ENCODE measurements around the gene MICAL2.

MICAL2 gene

GRCh38 chr11:12110201-12110713 is at the start of gene MICAL2:
Gene MICAL2 (plus strand): TSS chr11:12110590. CDS start chr11:12162156, 51,566 bp downstream.
- Histone ChIP-seq H3K27me3 (ENCODE audit: low read depth, low read length) (no peaks in the 10 kb centered on the region), H4K20me1 (ENCODE audit: insufficient read depth, low read length) (no peaks in the 10 kb centered on the region), H3K79me2 (ENCODE audit: low read length) (no peaks in the 10 kb centered on the region), H3K36me3 (replicated peaks; ENCODE audit: low read depth, low read length) (no peaks in the 10 kb centered on the region), H3K4me3 (ENCODE audit: low read length) (peak within 1 kb of the TSS; percentile 74), H3K4me1 (ENCODE audit: low read length) (no peaks in the 10 kb centered on the region; the same call in 1 of the 2 replicates), H2AFZ (ENCODE audit: low read depth, low read length) (peak within 1 kb of the TSS; percentile 20; the same call in 1 of the 2 replicates), H3K4me2 (ENCODE audit: low read length) (peak within 1 kb of the TSS; percentile 54), H3K9ac (ENCODE audit: low read length) (no peak within 1 kb of the TSS), H3K9me3 (ENCODE audit: insufficient read depth, low read length) (no peaks in the 10 kb centered on the region), H3K27ac (ENCODE audit: low read length) (no peak within 1 kb of the TSS)
- no peak for TF ChIP-seq EZH2phosphoT487 (IDR thresholded peaks at IDR 0.05; ENCODE audit: low read depth)
- TF ChIP-seq, protein P1, sequence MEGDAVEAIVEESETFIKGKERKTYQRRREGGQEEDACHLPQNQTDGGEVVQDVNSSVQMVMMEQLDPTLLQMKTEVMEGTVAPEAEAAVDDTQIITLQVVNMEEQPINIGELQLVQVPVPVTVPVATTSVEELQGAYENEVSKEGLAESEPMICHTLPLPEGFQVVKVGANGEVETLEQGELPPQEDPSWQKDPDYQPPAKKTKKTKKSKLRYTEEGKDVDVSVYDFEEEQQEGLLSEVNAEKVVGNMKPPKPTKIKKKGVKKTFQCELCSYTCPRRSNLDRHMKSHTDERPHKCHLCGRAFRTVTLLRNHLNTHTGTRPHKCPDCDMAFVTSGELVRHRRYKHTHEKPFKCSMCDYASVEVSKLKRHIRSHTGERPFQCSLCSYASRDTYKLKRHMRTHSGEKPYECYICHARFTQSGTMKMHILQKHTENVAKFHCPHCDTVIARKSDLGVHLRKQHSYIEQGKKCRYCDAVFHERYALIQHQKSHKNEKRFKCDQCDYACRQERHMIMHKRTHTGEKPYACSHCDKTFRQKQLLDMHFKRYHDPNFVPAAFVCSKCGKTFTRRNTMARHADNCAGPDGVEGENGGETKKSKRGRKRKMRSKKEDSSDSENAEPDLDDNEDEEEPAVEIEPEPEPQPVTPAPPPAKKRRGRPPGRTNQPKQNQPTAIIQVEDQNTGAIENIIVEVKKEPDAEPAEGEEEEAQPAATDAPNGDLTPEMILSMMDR (IDR thresholded peaks at IDR 0.05; ENCODE audit: low read depth, low read length) = no peak

GRCh38 chr11:12061851-12062560 is 48.4 kb upstream of the MICAL2 start:
- no peaks in the 10 kb centered on the region for H3K79me2 ChIP-seq (ENCODE audit: low read length)
- TF ChIP-seq, protein P1 (IDR thresholded peaks at IDR 0.05; ENCODE audit: low read depth, low read length) = no peak
- no peak for TF ChIP-seq EZH2phosphoT487 (IDR thresholded peaks at IDR 0.05; ENCODE audit: low read depth)
- H3K4me1 ChIP-seq (ENCODE audit: low read length) = no peaks in the 10 kb centered on the region
- H3K9me3 ChIP-seq (ENCODE audit: insufficient read depth, low read length) = 0 out of 2 replicates have a peak, but pooled peaks cover 6% of the 10 kb centered on the region
- H3K36me3 ChIP-seq (replicated peaks; ENCODE audit: low read depth, low read length) = no peaks in the 10 kb centered on the region
- 0 out of 2 replicates have a peak, but pooled peaks cover 4% of the 10 kb centered on the region for H3K27me3 ChIP-seq (ENCODE audit: low read depth, low read length)
- H3K9ac ChIP-seq (ENCODE audit: low read length) = no peak overlapping the region
- no peak overlapping the region for H2AFZ ChIP-seq (ENCODE audit: low read depth, low read length)
- H3K4me2 ChIP-seq (ENCODE audit: low read length) = no peak overlapping the region
- H3K4me3 ChIP-seq (ENCODE audit: low read length) = no peak overlapping the region
- no peak overlapping the region for H3K27ac ChIP-seq (ENCODE audit: low read length)
- H4K20me1 ChIP-seq (ENCODE audit: insufficient read depth, low read length) = no peaks in the 10 kb centered on the region

GRCh38 chr11:12063251-12063650 is 47.1 kb upstream of the MICAL2 start:
- no peak overlapping the region for H3K9ac ChIP-seq (ENCODE audit: low read length)
- H2AFZ ChIP-seq (ENCODE audit: low read depth, low read length) = no peak overlapping the region
- no peak overlapping the region for H3K27ac ChIP-seq (ENCODE audit: low read length)
- no peaks in the 10 kb centered on the region for H3K4me1 ChIP-seq (ENCODE audit: low read length)
- peaks cover 9% of the 10 kb centered on the region; the same call in 1 of the 2 replicates for H3K27me3 ChIP-seq (ENCODE audit: low read depth, low read length)
- TF ChIP-seq, protein P1 (IDR thresholded peaks at IDR 0.05; ENCODE audit: low read depth, low read length) = no peak
- no peak for TF ChIP-seq EZH2phosphoT487 (IDR thresholded peaks at IDR 0.05; ENCODE audit: low read depth)
- H3K9me3 ChIP-seq (ENCODE audit: insufficient read depth, low read length) = no peaks in the 10 kb centered on the region
- H4K20me1 ChIP-seq (ENCODE audit: insufficient read depth, low read length) = no peaks in the 10 kb centered on the region
- H3K79me2 ChIP-seq (ENCODE audit: low read length) = no peaks in the 10 kb centered on the region
- no peak overlapping the region for H3K4me2 ChIP-seq (ENCODE audit: low read length)
- H3K36me3 ChIP-seq (replicated peaks; ENCODE audit: low read depth, low read length) = no peaks in the 10 kb centered on the region
- H3K4me3 ChIP-seq (ENCODE audit: low read length) = no peak overlapping the region

DNA sequence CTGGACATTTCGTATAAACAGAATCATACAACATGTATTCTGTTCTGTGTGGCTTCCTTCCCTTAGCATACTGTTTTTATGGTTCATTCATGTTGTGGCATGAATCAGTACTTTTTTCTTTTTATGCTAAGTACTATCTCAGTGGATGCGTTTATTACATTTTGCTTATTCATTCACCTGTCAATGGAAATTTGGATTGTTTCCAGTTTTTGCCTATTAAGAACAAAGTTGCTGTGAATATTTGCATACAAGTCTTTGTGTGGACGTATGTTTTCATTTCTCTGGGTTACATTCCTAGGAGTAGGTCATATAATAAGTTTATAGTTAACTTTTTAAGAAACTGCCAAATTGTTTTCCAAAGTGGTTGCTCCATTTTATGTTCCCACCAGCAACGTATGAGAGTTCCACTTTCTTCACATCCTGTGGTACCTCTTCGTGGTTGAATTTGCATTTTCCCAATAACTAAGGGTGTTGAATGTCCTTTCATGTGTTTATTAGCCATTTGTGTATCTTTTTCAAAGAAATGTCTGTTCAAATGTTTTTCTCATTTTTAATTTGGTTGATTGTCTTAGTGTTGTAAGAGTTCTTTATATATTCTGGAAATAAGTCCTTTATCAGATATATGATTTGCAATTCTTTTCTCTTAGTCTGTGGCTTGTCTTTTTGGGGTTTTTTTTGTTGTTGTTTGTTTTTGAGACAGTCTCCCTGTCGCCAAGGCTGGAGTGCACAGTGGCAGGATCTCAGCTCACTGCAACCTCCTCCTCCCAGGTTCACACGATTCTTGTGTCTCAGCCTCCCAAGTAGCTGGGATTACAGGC is 46.0 kb upstream of the MICAL2 start:
- no peak for TF ChIP-seq EZH2phosphoT487 (IDR thresholded peaks at IDR 0.05; ENCODE audit: low read depth)
- TF ChIP-seq, protein P1 (IDR thresholded peaks at IDR 0.05; ENCODE audit: low read depth, low read length) = no peak
- Histone ChIP-seq H3K4me1 (ENCODE audit: low read length) (no peaks in the 10 kb centered on the region), H3K4me2 (ENCODE audit: low read length) (no peak overlapping the region), H3K9ac (ENCODE audit: low read length) (no peak overlapping the region), H2AFZ (ENCODE audit: low read depth, low read length) (no peak overlapping the region), H3K79me2 (ENCODE audit: low read length) (no peaks in the 10 kb centered on the region), H4K20me1 (ENCODE audit: insufficient read depth, low read length) (no peaks in the 10 kb centered on the region), H3K27ac (ENCODE audit: low read length) (no peak overlapping the region), H3K9me3 (ENCODE audit: insufficient read depth, low read length) (no peaks in the 10 kb centered on the region), H3K36me3 (replicated peaks; ENCODE audit: low read depth, low read length) (no peaks in the 10 kb centered on the region), H3K4me3 (ENCODE audit: low read length) (no peak overlapping the region), H3K27me3 (ENCODE audit: low read depth, low read length) (peaks cover 9% of the 10 kb centered on the region; the same call in 1 of the 2 replicates)
